Vagina (tissue), 2 donors: ENCODE data around the gene PISD. TPM values are rescaled to one million over a fixed set of nuclear protein-coding genes. Genes with fewer than 3 reads are reported as not detected.
"Not testable (repeated sequence)": the region's sequence is repeated elsewhere in the genome, so short reads cannot be mapped to it uniquely, and the experiment has no call there.

ENCODE experiments used
- DNase-seq, 2 donors: peaks; one replicate each; pipeline ENCODE4 v3.0.0-alpha.2; 2017; ENCODE audit errors: extremely low spot score in 2 of 2
- H3K27ac ChIP-seq: fragments of 200-600 bp; sonication (generic); one replicate; pipeline ENCODE4 v1.5.1; 2019
- H3K27me3 ChIP-seq: fragments of 200-600 bp; sonication (generic); one replicate; pipeline ENCODE4 v1.5.1; 2019
- H3K36me3 ChIP-seq, 2 donors: fragments of 200-600 bp; sonication (generic); one replicate each; pipeline ENCODE4 v1.5.1; 2017 to 2019
- H3K4me1 ChIP-seq: fragments of 200-600 bp; sonication (generic); one replicate; pipeline ENCODE4 v1.5.1; 2019
- H3K4me3 ChIP-seq, 2 donors: fragments of 200-600 bp; sonication (generic); 1 replicate in 1 of 2; 2 replicates in 1 of 2; pipeline ENCODE4 v1.5.1; 2016 to 2019
- H3K9me3 ChIP-seq: fragments of 200-600 bp; sonication (generic); one replicate; pipeline ENCODE4 v1.5.1; 2019
- POLR2A ChIP-seq, 2 donors: fragments of 450-650 bp; IDR thresholded peaks; one replicate each; pipeline ENCODE4 v1.6.1; 2017; ENCODE audit warnings: antibody characterized with exemption in 2 of 2, mild to moderate bottlenecking in 2 of 2, moderate library complexity in 2 of 2
- POLR2AphosphoS5 ChIP-seq, 2 donors: sonication (generic); formaldehyde crosslinking; IDR thresholded peaks; one replicate each; pipeline ENCODE4 v1.9.0; 2017; ENCODE audit warnings: antibody characterized with exemption in 2 of 2, mild to moderate bottlenecking in 2 of 2, low read depth in 1 of 2; ENCODE audit not compliant: insufficient read depth in 1 of 2
- intact Hi-C: fragments of 100-400 bp; cut with DNase I; formaldehyde crosslinking; loops from one replicate; pipeline ENCODE4 v1.15.1; 2023
- total RNA-seq: library from RNA; depleted of rRNA; stranded (reverse); fragments of >200 nt; gene quantifications from one replicate; pipeline ENCODE4 v1.2.3, GENCODE V29; 2016
- TF ChIP-seq, protein P1 (sequence below), 3 experiments: fragments of 450-650 bp in 2 of 3; fragments of 200-600 bp in 1 of 3; sonication (generic) in 1 of 3; IDR thresholded peaks; one replicate each; pipeline ENCODE4 v1.5.1; 2017 to 2019; ENCODE audit warnings: antibody characterized with exemption in 3 of 3, mild to moderate bottlenecking in 2 of 3, moderate library complexity in 2 of 3

Gene PISD
- total RNA-seq, 1 donor from 2014 or later, result 50.3 TPM

DNA sequence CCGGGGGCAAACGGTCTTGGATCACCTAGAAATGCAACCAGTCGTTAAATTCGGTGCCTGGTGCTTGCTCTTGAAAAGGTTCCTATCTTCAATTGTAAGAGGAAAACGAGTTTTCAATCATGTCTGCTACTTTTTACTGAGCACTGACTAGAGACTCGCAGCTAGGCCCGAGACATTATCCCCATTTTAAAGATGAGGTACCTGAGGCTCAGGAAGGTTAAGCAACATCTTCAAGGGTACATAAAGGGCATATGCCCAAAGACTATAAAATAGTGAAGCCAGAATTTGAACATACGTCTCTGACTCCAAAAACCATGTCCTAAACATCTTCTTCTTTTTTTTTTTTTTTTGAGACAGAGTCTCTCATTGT lies 638 bp upstream of the PISD start:
- no peaks in the 10 kb centered on the region for H3K27me3 ChIP-seq
- H3K4me1 ChIP-seq, result peaks cover 16% of the 10 kb centered on the region
- H3K4me3 ChIP-seq, result peak overlapping the region; percentile 74 to 97
- DNase-seq, result no peak
- intact Hi-C loops, result loop anchor here (10.0 kb wide), 1 partner anchor 92 kb away; the partner anchor contains the start of genes DEPDC5 and PRR14L
- no peak for TF ChIP-seq POLR2A (IDR thresholded peaks at IDR 0.05)
- TF ChIP-seq, protein P1, sequence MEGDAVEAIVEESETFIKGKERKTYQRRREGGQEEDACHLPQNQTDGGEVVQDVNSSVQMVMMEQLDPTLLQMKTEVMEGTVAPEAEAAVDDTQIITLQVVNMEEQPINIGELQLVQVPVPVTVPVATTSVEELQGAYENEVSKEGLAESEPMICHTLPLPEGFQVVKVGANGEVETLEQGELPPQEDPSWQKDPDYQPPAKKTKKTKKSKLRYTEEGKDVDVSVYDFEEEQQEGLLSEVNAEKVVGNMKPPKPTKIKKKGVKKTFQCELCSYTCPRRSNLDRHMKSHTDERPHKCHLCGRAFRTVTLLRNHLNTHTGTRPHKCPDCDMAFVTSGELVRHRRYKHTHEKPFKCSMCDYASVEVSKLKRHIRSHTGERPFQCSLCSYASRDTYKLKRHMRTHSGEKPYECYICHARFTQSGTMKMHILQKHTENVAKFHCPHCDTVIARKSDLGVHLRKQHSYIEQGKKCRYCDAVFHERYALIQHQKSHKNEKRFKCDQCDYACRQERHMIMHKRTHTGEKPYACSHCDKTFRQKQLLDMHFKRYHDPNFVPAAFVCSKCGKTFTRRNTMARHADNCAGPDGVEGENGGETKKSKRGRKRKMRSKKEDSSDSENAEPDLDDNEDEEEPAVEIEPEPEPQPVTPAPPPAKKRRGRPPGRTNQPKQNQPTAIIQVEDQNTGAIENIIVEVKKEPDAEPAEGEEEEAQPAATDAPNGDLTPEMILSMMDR (IDR thresholded peaks at IDR 0.05), result no peak
- no peak for TF ChIP-seq POLR2AphosphoS5 (IDR thresholded peaks at IDR 0.05; ENCODE audit: insufficient read depth in 1 of 2, low read depth in 1 of 2)
- H3K27ac ChIP-seq, result peak overlapping the region; percentile 75
- H3K36me3 ChIP-seq, result no peaks in the 10 kb centered on the region
- no peaks in the 10 kb centered on the region for H3K9me3 ChIP-seq

DNA sequence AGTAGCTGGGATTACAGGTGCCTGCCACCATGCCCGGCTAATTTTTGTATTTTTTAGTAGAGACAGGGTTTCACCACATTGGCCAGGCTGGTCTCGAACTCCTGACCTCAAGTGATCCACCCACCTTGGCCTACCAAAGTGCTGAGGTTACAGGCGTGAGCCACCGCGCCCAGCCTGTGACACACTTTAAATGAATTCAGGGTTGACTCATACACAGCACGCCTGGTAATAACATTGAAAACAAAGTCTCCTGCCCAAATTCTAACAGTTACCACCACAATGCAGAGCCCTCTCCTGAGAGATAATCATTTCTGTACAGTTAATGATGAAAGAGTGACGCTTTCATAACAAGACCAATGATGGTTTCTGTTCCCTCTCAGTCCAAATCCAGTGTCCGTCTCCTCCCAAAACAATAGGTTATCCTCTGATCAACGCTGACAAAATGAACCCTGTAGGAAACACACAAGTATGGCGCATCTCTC lies 1.1 kb downstream of the PISD start:
- H3K27me3 ChIP-seq, H3K36me3 ChIP-seq, DNase-seq, H3K9me3 ChIP-seq: not testable (repeated sequence)
- H3K27ac ChIP-seq, result peak overlapping the region; percentile 75
- peak overlapping the region; percentile 74 to 97 for H3K4me3 ChIP-seq
- peak in 1 of 2 donors; percentile 33 for TF ChIP-seq POLR2AphosphoS5 (IDR thresholded peaks at IDR 0.05; ENCODE audit: insufficient read depth in 1 of 2, low read depth in 1 of 2)
- peaks cover 16% of the 10 kb centered on the region for H3K4me1 ChIP-seq
- intact Hi-C loops, result loop anchor here (10.0 kb wide), 1 partner anchor 94 kb away; the partner anchor contains the start of genes DEPDC5 and PRR14L

DNA sequence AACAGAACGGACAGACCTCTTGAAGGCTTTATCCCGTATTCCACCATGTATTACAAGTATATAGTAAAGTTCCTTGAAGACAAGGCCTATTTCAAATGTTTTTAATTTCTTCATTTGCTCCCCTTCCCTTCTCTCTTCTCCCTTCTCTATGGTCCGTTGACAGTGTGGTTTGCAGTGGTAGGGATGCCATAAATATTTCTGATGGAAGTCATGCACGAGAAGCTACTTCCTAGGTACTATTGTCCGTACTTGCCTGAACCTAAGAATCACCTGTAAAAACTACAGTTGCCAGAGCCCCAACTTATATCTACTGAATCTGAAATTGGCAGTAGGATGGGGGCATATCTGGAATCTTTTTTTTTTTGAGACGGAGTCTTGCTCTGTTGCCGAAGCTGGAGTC lies 2.8 kb downstream of the PISD start:
- no peak for TF ChIP-seq POLR2A (IDR thresholded peaks at IDR 0.05)
- TF ChIP-seq, protein P1 (IDR thresholded peaks at IDR 0.05), result no peak
- no peak for TF ChIP-seq POLR2AphosphoS5 (IDR thresholded peaks at IDR 0.05; ENCODE audit: insufficient read depth in 1 of 2, low read depth in 1 of 2)
- no peak for DNase-seq
- Histone ChIP-seq H3K4me1 (peaks cover 16% of the 10 kb centered on the region), H3K4me3 (no peak overlapping the region), H3K27me3 (no peaks in the 10 kb centered on the region), H3K27ac (no peak overlapping the region), H3K36me3 (no peaks in the 10 kb centered on the region), H3K9me3 (no peaks in the 10 kb centered on the region)
- intact Hi-C loops, result no loop called here

DNA sequence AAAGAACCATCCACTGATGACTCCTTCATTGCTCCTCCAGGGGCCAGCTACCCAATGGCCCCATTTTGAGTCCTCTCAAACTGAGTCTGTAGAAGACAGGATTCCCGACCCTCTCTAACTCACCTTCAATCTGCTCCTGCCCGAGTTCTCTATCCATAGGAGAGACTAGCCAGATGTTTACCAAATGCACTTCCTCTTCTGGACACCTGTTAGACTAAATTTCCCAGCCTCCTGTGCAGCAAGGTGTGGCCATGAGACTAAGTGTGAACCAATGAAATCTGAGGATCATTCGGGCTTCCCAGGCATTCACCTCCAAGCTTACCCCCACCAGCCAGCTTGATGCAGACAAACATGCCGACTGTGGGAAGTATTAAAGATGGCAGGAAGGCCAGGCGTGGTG lies 7.6 kb downstream of the PISD start:
- intact Hi-C loops, result no loop called here
- Histone ChIP-seq H3K4me3 (no peak overlapping the region), H3K27ac (no peak overlapping the region), H3K36me3 (peaks cover 0 to under 1% of the 10 kb centered on the region in 2 donors), H3K27me3 (no peaks in the 10 kb centered on the region), H3K4me1 (no peaks in the 10 kb centered on the region), H3K9me3 (no peaks in the 10 kb centered on the region)
- no peak for DNase-seq
- no peak for TF ChIP-seq POLR2AphosphoS5 (IDR thresholded peaks at IDR 0.05; ENCODE audit: insufficient read depth in 1 of 2, low read depth in 1 of 2)
- TF ChIP-seq, protein P1 (IDR thresholded peaks at IDR 0.05), result no peak
- TF ChIP-seq POLR2A (IDR thresholded peaks at IDR 0.05), result no peak

DNA sequence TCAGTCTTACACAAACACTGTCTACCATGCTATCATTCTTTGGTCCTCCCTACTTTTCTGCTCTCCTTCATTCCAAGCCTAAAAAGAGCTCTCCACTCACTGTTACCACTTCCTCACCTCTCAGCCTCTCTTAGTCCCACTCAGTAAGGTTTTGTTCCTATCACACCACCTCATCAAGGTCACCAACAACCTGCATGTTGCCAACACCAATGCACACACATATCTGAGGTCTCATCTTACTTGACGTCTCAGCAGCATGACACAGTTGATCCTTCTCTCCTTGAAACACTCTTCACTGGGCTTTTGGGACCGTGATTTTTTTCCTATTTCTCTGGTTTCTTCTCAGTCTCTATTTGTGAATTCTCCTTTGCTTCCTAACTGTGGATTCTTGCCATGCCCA lies 8.1 kb downstream of the PISD start:
- H3K36me3 ChIP-seq, result peaks cover 0 to 6% of the 10 kb centered on the region in 2 donors
- TF ChIP-seq POLR2AphosphoS5 (IDR thresholded peaks at IDR 0.05; ENCODE audit: insufficient read depth in 1 of 2, low read depth in 1 of 2) (no peak), POLR2A (IDR thresholded peaks at IDR 0.05) (no peak)
- TF ChIP-seq, protein P1 (IDR thresholded peaks at IDR 0.05), result no peak
- H3K27ac ChIP-seq, result no peak overlapping the region
- no peaks in the 10 kb centered on the region for H3K4me1 ChIP-seq
- H3K9me3 ChIP-seq, result no peaks in the 10 kb centered on the region
- DNase-seq, result no peak
- intact Hi-C loops, result no loop called here
- no peaks in the 10 kb centered on the region for H3K27me3 ChIP-seq
- H3K4me3 ChIP-seq, result no peak overlapping the region
